ENCODE results near the gene RAD18. TPM values are rescaled to one million over a fixed set of nuclear protein-coding genes. Genes with fewer than 3 reads are reported as not detected.

The RAD18 gene
- total and polyA plus RNA-seq, 11 donors = 0.76 to 6.1 (median 2.5) TPM

GRCh38 chr3:8978551-8978950 is 15.3 kb upstream of the RAD18 start:
- Histone ChIP-seq H3K27me3 (no peaks in the 10 kb centered on the region), H3K36me3 (no peaks in the 10 kb centered on the region), H3K4me1 (peaks cover 0 to 9% (median 0%) of the 10 kb centered on the region in 12 donors), H3K9me3 (peaks cover 0 to 10% (median 0%) of the 10 kb centered on the region in 12 donors), H3K4me3 (no peak overlapping the region), H3K27ac (no peak overlapping the region)
- no peak for DNase-seq
- intact Hi-C loops (cut with DNase I) = no loop called here
- no peak for ATAC-seq
- WGBS, 4 donors = 82 to 91% (median 86%) methylated on average over 3 of the region's 3 CpGs
- no peak for TF ChIP-seq POLR2A (IDR thresholded peaks at IDR 0.05)
- TF ChIP-seq CTCF (IDR thresholded peaks at IDR 0.05) = no peak

- Histone ChIP-seq H3K9me3 (peaks cover 0 to 10% (median 0%) of the 10 kb centered on the region in 12 donors), H3K4me3 (no peak overlapping the region), H3K27me3 (no peaks in the 10 kb centered on the region), H3K27ac (no peak overlapping the region), H3K36me3 (no peaks in the 10 kb centered on the region), H3K4me1 (no peaks in the 10 kb centered on the region)
- intact Hi-C loops (cut with DNase I) = no loop called here
- ATAC-seq = no peak
- 83 to 88% (median 85%) methylated on average over 6 of the region's 6 CpGs for WGBS, 4 donors
- no peak for TF ChIP-seq CTCF (IDR thresholded peaks at IDR 0.05)
- no peak for TF ChIP-seq POLR2A (IDR thresholded peaks at IDR 0.05)
- DNase-seq = no peak
Observed at GRCh38 chr3:8976540-8977182, 13.4 kb upstream of the RAD18 start.

GRCh38 chr3:8975081-8976020 is 12.1 kb upstream of the RAD18 start:
- Histone ChIP-seq H3K4me1 (peaks cover 0 to 3% (median 0%) of the 10 kb centered on the region in 12 donors), H3K4me3 (no peak overlapping the region), H3K27me3 (no peaks in the 10 kb centered on the region), H3K27ac (no peak overlapping the region), H3K36me3 (no peaks in the 10 kb centered on the region), H3K9me3 (peaks cover 0 to 10% (median 0%) of the 10 kb centered on the region in 12 donors)
- no peak for DNase-seq
- TF ChIP-seq CTCF (IDR thresholded peaks at IDR 0.05) (no peak), POLR2A (IDR thresholded peaks at IDR 0.05) (no peak)
- ATAC-seq = no peak
- intact Hi-C loops (cut with DNase I) = no loop called here
- 77 to 85% (median 82%) methylated on average over 8 to 11 of the region's 11 CpGs for WGBS, 4 donors

- intact Hi-C loops (cut with DNase I) = loop anchor here in 7 of 10 donors (5.0 kb wide), 1 partner anchor 93 kb away; no protein-coding TSS in a partner anchor
- H3K27ac ChIP-seq = no peak overlapping the region
- no peaks in the 10 kb centered on the region for H3K27me3 ChIP-seq
- peaks cover 0 to 7% (median 0%) of the 10 kb centered on the region in 12 donors for H3K9me3 ChIP-seq
- ATAC-seq (no peak), DNase-seq (no peak)
- peaks cover 0 to 3% (median 0%) of the 10 kb centered on the region in 12 donors for H3K4me1 ChIP-seq
- H3K4me3 ChIP-seq = no peak overlapping the region
- 92 to 97% (median 95%) methylated on average over 2 of the region's 2 CpGs for WGBS, 4 donors
- TF ChIP-seq CTCF (IDR thresholded peaks at IDR 0.05) (no peak), POLR2A (IDR thresholded peaks at IDR 0.05) (no peak)
- no peaks in the 10 kb centered on the region for H3K36me3 ChIP-seq
Observed at GRCh38 chr3:8974458-8974857, 11.2 kb upstream of the RAD18 start.
